Fibroblast of mammary gland (primary cell): ENCODE results near the gene DIP2C.

Experiments
- DNase-seq: peaks from one replicate; pipeline ENCODE4 v3.0.0-alpha.2; 2010; ENCODE audit warnings: low read depth
- H3K4me3 ChIP-seq: 2 replicates; pipeline ENCODE4 v1.5.1; 2011; ENCODE audit warnings: low read depth, mild to moderate bottlenecking, low read length, moderate library complexity; ENCODE audit not compliant: control insufficient read depth
- TF ChIP-seq, protein P1 (sequence below): conservative IDR thresholded peaks from 2 replicates; pipeline ENCODE4 v1.5.1; 2011; ENCODE audit warnings: low read depth, low read length, inconsistent platforms; ENCODE audit not compliant: control insufficient read depth, insufficient read depth

DIP2C gene

DNA sequence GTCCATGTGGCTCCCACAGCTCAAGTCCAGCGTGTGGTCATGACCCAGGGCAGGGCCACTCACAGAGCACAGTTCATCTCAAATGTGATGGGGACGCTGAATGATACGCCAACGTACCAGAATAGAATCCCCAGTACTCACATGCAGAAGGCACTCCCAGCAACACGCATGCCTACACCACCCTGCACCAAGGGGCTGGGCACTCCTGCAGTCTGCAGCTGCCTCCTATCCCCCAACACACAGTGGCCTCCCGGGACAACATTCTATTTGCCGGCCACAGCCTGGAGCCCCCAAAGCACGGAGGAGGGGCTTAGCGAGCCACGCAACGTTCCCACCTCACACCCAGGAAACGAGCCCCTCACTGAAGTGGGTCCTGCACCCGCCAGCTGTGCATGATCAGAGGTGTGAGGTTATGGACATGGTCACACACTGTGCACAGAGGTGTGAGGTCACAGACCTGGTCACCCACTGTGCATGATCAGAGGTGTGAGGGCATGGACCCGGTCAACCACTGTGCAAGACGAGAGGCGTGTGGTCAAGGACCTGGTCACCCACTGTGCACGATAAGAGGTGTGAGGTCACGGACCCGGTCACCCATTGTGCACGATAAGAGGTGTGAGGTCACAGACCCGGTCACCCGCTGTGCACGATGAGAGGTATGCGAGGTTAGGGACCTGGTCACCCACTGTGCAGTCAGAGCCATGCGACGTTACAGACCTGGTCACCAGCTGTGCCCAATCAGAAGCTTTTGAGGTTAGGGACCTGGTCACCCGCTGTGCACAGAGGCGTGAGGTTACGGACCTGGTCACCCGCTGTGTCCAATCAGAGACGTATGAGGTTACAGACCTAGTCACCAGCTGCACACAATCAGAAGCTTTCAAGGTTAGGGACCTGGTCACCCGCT is 182.8 kb downstream of the DIP2C start:
- TF ChIP-seq, protein P1, sequence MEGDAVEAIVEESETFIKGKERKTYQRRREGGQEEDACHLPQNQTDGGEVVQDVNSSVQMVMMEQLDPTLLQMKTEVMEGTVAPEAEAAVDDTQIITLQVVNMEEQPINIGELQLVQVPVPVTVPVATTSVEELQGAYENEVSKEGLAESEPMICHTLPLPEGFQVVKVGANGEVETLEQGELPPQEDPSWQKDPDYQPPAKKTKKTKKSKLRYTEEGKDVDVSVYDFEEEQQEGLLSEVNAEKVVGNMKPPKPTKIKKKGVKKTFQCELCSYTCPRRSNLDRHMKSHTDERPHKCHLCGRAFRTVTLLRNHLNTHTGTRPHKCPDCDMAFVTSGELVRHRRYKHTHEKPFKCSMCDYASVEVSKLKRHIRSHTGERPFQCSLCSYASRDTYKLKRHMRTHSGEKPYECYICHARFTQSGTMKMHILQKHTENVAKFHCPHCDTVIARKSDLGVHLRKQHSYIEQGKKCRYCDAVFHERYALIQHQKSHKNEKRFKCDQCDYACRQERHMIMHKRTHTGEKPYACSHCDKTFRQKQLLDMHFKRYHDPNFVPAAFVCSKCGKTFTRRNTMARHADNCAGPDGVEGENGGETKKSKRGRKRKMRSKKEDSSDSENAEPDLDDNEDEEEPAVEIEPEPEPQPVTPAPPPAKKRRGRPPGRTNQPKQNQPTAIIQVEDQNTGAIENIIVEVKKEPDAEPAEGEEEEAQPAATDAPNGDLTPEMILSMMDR: no peak
- H3K4me3 ChIP-seq: no peak overlapping the region
- no peak for DNase-seq

DNA sequence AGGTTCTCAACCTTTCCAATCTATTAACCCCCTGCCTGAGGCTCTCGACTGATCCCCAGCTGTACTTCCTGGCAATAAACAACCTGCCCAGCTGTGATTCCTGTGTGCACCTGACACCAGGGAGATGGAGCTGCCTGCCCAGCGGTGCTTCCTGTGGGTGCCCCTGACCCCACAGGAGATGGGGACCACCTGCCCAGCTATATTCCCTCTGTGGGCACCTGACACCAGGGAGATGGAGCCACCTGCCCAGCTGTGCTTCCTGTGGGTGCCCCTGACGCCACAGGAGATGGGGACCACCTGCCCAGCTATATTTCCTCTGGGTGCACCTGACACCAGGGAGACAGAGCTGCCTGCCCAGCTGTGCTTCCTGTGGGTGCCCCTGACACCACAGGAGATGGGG is 184.0 kb downstream of the DIP2C start:
- H3K4me3 ChIP-seq: no peak overlapping the region
- DNase-seq: no peak
- TF ChIP-seq, protein P1: no peak

DNA sequence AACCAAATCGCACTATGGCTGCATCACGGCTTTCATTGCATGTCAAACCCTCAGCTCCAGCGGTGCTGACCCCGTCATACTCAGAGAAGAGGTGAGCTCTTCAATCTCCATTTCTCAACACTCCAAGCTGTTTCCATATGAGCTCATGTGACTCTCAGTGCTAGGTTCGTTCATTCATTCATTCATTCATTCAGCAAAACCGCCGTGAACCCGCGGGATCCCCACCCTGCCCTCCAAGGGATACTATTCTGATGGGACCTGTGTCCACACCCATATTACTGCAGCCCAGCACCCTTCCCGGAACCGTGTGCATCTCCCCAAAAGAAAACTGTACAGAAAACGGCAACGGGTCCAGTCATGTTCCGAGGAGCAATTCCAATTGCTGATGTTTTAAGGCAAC is 184.7 kb downstream of the DIP2C start:
- H3K4me3 ChIP-seq: no peak overlapping the region
- TF ChIP-seq, protein P1: no peak
- no peak for DNase-seq

DNA sequence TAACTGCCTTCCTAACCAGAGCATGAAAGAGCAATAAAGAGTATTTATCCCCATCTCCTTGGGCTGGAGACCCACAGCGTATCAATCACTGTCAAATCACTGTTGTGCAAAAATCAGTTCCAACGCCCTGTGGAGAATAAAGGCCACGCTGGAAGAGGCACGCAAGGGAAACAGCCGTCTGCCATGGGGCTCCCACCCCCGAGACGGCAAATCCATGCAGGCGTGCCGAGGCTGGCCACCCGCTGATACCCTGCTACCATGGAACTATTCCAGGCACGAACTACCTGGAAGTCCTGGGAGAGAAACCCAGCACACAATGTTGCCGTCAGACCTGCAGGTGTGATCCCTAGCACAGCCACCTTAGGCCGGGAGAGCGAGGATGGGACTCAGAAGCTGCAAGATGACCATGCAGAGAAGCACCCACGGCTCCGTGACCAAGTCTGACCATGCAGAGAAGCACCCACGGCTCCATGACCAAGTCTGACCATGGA is 185.3 kb downstream of the DIP2C start:
- H3K4me3 ChIP-seq: no peak overlapping the region
- no peak for DNase-seq
- TF ChIP-seq, protein P1: no peak

DNA sequence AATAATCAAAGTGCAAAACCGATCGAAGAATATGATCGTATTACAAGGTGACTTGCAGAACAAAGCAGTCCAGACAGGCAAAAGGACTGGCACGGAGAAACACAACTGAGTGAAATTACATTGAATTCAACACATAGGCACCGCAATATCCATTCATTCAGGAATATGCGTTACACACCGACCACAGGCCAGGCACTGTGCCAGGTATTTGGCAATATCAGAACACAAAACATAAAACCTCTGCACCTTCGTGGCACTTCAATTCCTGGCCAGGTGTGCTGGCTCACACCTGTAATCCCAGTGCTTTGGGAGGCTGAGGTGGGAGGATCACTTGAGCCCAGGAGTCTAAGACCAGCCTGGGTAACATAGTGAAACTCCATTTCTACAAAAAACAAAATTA is 187.9 kb downstream of the DIP2C start:
- TF ChIP-seq, protein P1: no peak

DNA sequence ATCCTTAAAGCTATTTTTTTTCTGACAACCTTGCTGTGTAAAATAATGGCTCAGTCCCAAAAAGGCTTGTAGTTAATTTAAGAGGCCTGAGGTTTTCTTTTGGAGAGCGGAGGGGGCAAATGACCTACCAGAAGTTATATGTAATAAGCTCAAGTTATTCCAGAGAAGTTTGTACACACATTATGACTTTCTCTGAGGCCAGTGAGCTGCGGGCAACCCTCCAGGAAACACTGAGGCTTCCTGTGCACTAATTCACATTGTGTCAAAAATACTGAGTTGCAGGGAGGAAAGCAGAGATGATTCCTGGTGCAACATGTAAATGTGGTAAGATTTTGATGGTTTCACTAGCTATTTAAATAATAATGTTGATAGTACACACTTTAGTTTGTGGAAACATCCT is 188.6 kb downstream of the DIP2C start:
- TF ChIP-seq, protein P1: no peak
- H3K4me3 ChIP-seq: no peak overlapping the region
- DNase-seq: peak; percentile 64

More for the DNA sequence above, 187.9 kb downstream of the DIP2C start:
- no peak overlapping the region for H3K4me3 ChIP-seq
- peak; percentile 52 for DNase-seq

DNA sequence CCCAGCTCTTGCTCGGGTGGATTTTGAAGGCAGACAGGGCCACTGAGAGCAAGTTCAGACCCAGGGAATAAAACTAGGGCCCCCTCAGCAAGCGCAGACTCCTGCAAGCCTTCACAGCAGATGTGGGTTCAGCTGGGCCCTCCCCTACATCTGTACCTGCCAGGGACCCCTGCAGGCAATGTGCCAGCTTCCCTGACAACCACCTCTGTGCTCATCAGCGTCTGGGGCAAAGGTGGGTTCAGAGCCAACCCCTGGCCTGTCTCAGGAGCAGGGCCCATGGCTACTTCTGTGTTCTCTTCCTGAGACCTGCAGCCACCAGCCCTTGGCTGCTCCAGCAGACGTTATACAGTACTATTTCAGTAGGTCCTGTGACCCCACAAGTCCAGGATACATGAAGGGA is 189.5 kb downstream of the DIP2C start:
- TF ChIP-seq, protein P1: no peak
- DNase-seq: no peak
- H3K4me3 ChIP-seq: no peak overlapping the region
